ENCODE results near the gene CLDN24. TPM values are rescaled to one million over a fixed set of nuclear protein-coding genes. Genes with fewer than 3 reads are reported as not detected.

CLDN24 gene
- total RNA-seq, result not detected

GRCh38 chr4:183322326-183322725 is at the start of gene CLDN24:
Gene CLDN24, minus strand, starts transcription at chr4:183322426. Its CDS starts 0 bp downstream, at chr4:183322426.
- FAIRE-seq, result no peak

GRCh38 chr4:183370786-183371185 is 48.6 kb upstream of the CLDN24 start:
- no peak for DNase-seq (ENCODE audit: low spot score in 2 of 2)
- no peak for FAIRE-seq

More at GRCh38 chr4:183322326-183322725, at the start of gene CLDN24:
- no peak for DNase-seq (ENCODE audit: low spot score in 2 of 2)

- FAIRE-seq (no peak), DNase-seq (ENCODE audit: low spot score in 2 of 2) (no peak)
Observed at GRCh38 chr4:183369073-183369472, 46.8 kb upstream of the CLDN24 start.

GRCh38 chr4:183366206-183366835 is 44.1 kb upstream of the CLDN24 start:
- DNase-seq (ENCODE audit: low spot score in 2 of 2) (no peak), FAIRE-seq (no peak)

- DNase-seq (ENCODE audit: low spot score in 2 of 2), result no peak
- FAIRE-seq, result no peak
Observed at GRCh38 chr4:183364025-183364424, 41.8 kb upstream of the CLDN24 start.

- DNase-seq (ENCODE audit: low spot score in 2 of 2), result no peak
- FAIRE-seq, result no peak
Observed at GRCh38 chr4:183362916-183363542, 40.8 kb upstream of the CLDN24 start.

GRCh38 chr4:183362036-183362435 is 39.8 kb upstream of the CLDN24 start:
- FAIRE-seq (no peak), DNase-seq (ENCODE audit: low spot score in 2 of 2) (no peak)

- DNase-seq (ENCODE audit: low spot score in 2 of 2) (no peak), FAIRE-seq (no peak)
Observed at GRCh38 chr4:183360161-183360919, 38.1 kb upstream of the CLDN24 start.

- no peak for FAIRE-seq
- no peak for DNase-seq (ENCODE audit: low spot score in 2 of 2)
Observed at GRCh38 chr4:183358215-183358755, 36.1 kb upstream of the CLDN24 start.

- no peak for DNase-seq (ENCODE audit: low spot score in 2 of 2)
- no peak for FAIRE-seq
Observed at GRCh38 chr4:183356931-183357675, 34.9 kb upstream of the CLDN24 start.

- no peak for DNase-seq (ENCODE audit: low spot score in 2 of 2)
- FAIRE-seq, result no peak
Observed at GRCh38 chr4:183356173-183356830, 34.1 kb upstream of the CLDN24 start.

- FAIRE-seq, result no peak
- DNase-seq (ENCODE audit: low spot score in 2 of 2), result no peak
Observed at GRCh38 chr4:183355405-183355804, 33.2 kb upstream of the CLDN24 start.

GRCh38 chr4:183354219-183354618 is 32.0 kb upstream of the CLDN24 start:
- DNase-seq (ENCODE audit: low spot score in 2 of 2), result no peak
- FAIRE-seq, result no peak

- FAIRE-seq (no peak), DNase-seq (ENCODE audit: low spot score in 2 of 2) (no peak)
Observed at GRCh38 chr4:183353557-183353956, 31.3 kb upstream of the CLDN24 start.

GRCh38 chr4:183352546-183352945 is 30.3 kb upstream of the CLDN24 start:
- no peak for FAIRE-seq
- DNase-seq (ENCODE audit: low spot score in 2 of 2), result no peak

GRCh38 chr4:183350317-183351071 is 28.3 kb upstream of the CLDN24 start:
- FAIRE-seq (no peak), DNase-seq (ENCODE audit: low spot score in 2 of 2) (no peak)

GRCh38 chr4:183349673-183350072 is 27.4 kb upstream of the CLDN24 start:
- FAIRE-seq, result no peak

GRCh38 chr4:183348706-183349659 is 26.8 kb upstream of the CLDN24 start:
- DNase-seq (ENCODE audit: low spot score in 2 of 2) (no peak), FAIRE-seq (no peak)

More at GRCh38 chr4:183349673-183350072, 27.4 kb upstream of the CLDN24 start:
- no peak for DNase-seq (ENCODE audit: low spot score in 2 of 2)
